HCT116 (cell line): ENCODE results near the gene ARL15. TPM values are rescaled to one million over a fixed set of nuclear protein-coding genes. Genes with fewer than 3 reads are reported as not detected.

Experiments used
- ATAC-seq: fragments of 200-7000 bp; cut with Tn5 transposase; 2 replicates; pipeline ENCODE4 v1.9.1; 2020; ENCODE audit warnings: mild to moderate bottlenecking, moderate library complexity
- BruUV-seq: library from RNA; stranded (reverse); fragments of 400-500 nt; replicated peaks from 2 replicates; lab custom pipeline; 2021; lab: Mats Ljungman, UMichigan
- CTCF ChIA-PET: fragments of 300-600 bp; sonication (Branson Sonifier 250); formaldehyde crosslinking; loops from one replicate; lab custom pipeline; 2021; ENCODE audit warnings: antibody characterized with exemption; lab: Charles Lee
- POLR2A ChIA-PET: fragments of 300-600, 350-600 bp; sonication (Branson Sonifier 250); formaldehyde crosslinking; loops from one replicate; lab custom pipeline; 2021; ENCODE audit warnings: antibody characterized with exemption; lab: Charles Lee
- RAD21 ChIA-PET, 2 experiments: fragments of 300-600 bp; sonication (Branson Sonifier 250); formaldehyde crosslinking; loops; one replicate each; lab custom pipeline; 2023; ENCODE audit warnings: low total read pairs in 2 of 2; ENCODE audit not compliant: uncharacterized antibody in 2 of 2, unreplicated experiment in 2 of 2, low non-redundant PET in 1 of 2; lab: Charles Lee
- DNase-seq: peaks from one replicate; pipeline ENCODE4 v3.0.0-alpha.2; 2010; ENCODE audit warnings: low read depth, low spot score
- H2AFZ ChIP-seq: fragments of 200-600 bp; shearing (Covaris generic), sonication (generic); 2 replicates; pipeline ENCODE4 v1.6.1; 2017; ENCODE audit warnings: low read depth, mixed run types, mixed read lengths, antibody characterized with exemption, low read length; ENCODE audit not compliant: poor library complexity, severe bottlenecking
- H3K27ac ChIP-seq: 2 replicates; pipeline ENCODE4 v1.5.1; 2012; ENCODE audit warnings: low read depth, low read length
- H3K27me3 ChIP-seq: fragments of 200-600 bp; sonication (generic); 2 replicates; pipeline ENCODE4 v1.6.1; 2016; ENCODE audit warnings: mixed run types, low read length, mixed read lengths; ENCODE audit not compliant: insufficient read depth
- H3K36me3 ChIP-seq, 2 experiments: fragments of 200-500 bp in 1 of 2; fragments of 200-600 bp in 1 of 2; sonication (Bioruptor generic) in 1 of 2; sonication (generic) in 1 of 2; 2 replicates each; pipeline versions ENCODE4 v1.5.1 to v1.6.1; 2014 to 2016; ENCODE audit warnings: low read length in 2 of 2, inconsistent platforms in 1 of 2, mixed read lengths in 1 of 2, mixed run types in 1 of 2; ENCODE audit not compliant: insufficient read depth in 2 of 2, control insufficient read depth in 1 of 2
- H3K4me1 ChIP-seq, 2 experiments: fragments of 200-600 bp in 1 of 2; sonication (generic) in 1 of 2; 2 replicates each; pipeline versions ENCODE4 v1.5.1 to v1.6.1; 2012 to 2017; ENCODE audit warnings: low read length in 2 of 2, inconsistent platforms in 1 of 2, mild to moderate bottlenecking in 1 of 2, mixed read lengths in 1 of 2, mixed run types in 1 of 2, moderate library complexity in 1 of 2; ENCODE audit not compliant: insufficient read depth in 2 of 2, control insufficient read depth in 1 of 2
- H3K4me2 ChIP-seq: fragments of 200-600 bp; sonication (generic); 2 replicates; pipeline ENCODE4 v1.6.1; 2017; ENCODE audit warnings: mixed run types, low read length, mixed read lengths
- H3K4me3 ChIP-seq, 2 experiments: fragments of 200-600 bp in 1 of 2; sonication (generic) in 1 of 2; replicated peaks in 1 of 2; 2 replicates each; pipeline ENCODE4 v1.5.1; 2011 to 2016; ENCODE audit warnings: low read length in 2 of 2, control low read depth in 1 of 2, low read depth in 1 of 2, mild to moderate bottlenecking in 1 of 2, mixed read lengths in 1 of 2, mixed run types in 1 of 2
- H3K79me2 ChIP-seq: fragments of 200-600 bp; sonication (generic); 2 replicates; pipeline ENCODE4 v1.6.1; 2017; ENCODE audit warnings: mild to moderate bottlenecking, mixed run types, low read length, moderate library complexity, mixed read lengths; ENCODE audit not compliant: insufficient read depth
- H3K9ac ChIP-seq: fragments of 200-600 bp; sonication (generic); 2 replicates; pipeline ENCODE4 v1.6.1; 2016; ENCODE audit warnings: low read length, mixed read lengths
- H3K9me2 ChIP-seq: fragments of 200-600 bp; sonication (generic), shearing (Covaris generic); 2 replicates; pipeline ENCODE4 v1.6.1; 2017; ENCODE audit warnings: mixed run types, mild to moderate bottlenecking, moderate library complexity; ENCODE audit not compliant: insufficient read depth
- H3K9me3 ChIP-seq, 2 experiments: fragments of 200-500 bp in 1 of 2; fragments of 200-600 bp in 1 of 2; sonication (Bioruptor generic) in 1 of 2; sonication (generic) in 1 of 2; 2 replicates each; pipeline ENCODE4 v1.6.1; 2014 to 2017; ENCODE audit warnings: low read length in 2 of 2, mixed read lengths in 2 of 2, inconsistent platforms in 1 of 2, low read depth in 1 of 2, mild to moderate bottlenecking in 1 of 2, mixed run types in 1 of 2, moderate library complexity in 1 of 2; ENCODE audit not compliant: control insufficient read depth in 1 of 2, insufficient read depth in 1 of 2
- H4K20me1 ChIP-seq: fragments of 200-600 bp; sonication (generic), shearing (Covaris generic); 2 replicates; pipeline ENCODE4 v1.6.1; 2017; ENCODE audit warnings: mixed run types, mild to moderate bottlenecking, moderate library complexity; ENCODE audit not compliant: insufficient read depth
- CBX3 ChIP-seq: IDR thresholded peaks from 2 replicates; pipeline ENCODE4 v1.6.1; 2012; ENCODE audit warnings: low read depth
- CEBPB ChIP-seq: IDR thresholded peaks from 2 replicates; pipeline ENCODE4 v1.6.1; 2012; ENCODE audit warnings: low read depth
- EGR1 ChIP-seq: IDR thresholded peaks from 2 replicates; pipeline ENCODE4 v1.6.1; 2012; ENCODE audit warnings: low read depth
- ELF1 ChIP-seq: IDR thresholded peaks from 2 replicates; pipeline ENCODE4 v1.6.1; 2012; ENCODE audit warnings: low read depth, borderline replicate concordance
- EZH2 ChIP-seq: fragments of 200-600 bp; sonication (generic); IDR thresholded peaks from 2 replicates; pipeline ENCODE4 v1.6.1; 2017; ENCODE audit warnings: antibody characterized with exemption, mixed run types
- EZH2phosphoT487 ChIP-seq: fragments of 200-600 bp; IDR thresholded peaks from 2 replicates; pipeline ENCODE4 v1.6.1; 2018; ENCODE audit warnings: antibody characterized with exemption, borderline replicate concordance
- FOSL1 ChIP-seq: IDR thresholded peaks from 2 replicates; pipeline ENCODE4 v1.6.1; 2012; ENCODE audit warnings: low read depth
- JUND ChIP-seq: IDR thresholded peaks from 2 replicates; pipeline ENCODE4 v1.6.1; 2012
- POLR2AphosphoS5 ChIP-seq: IDR thresholded peaks from 2 replicates; pipeline ENCODE4 v1.6.1; 2011; ENCODE audit warnings: mild to moderate bottlenecking, low read depth, low read length, moderate library complexity
- SIN3A ChIP-seq: IDR thresholded peaks from 2 replicates; pipeline ENCODE4 v1.6.1; 2012; ENCODE audit warnings: low read depth
- SRF ChIP-seq: IDR thresholded peaks from 2 replicates; pipeline ENCODE4 v1.6.1; 2012; ENCODE audit warnings: low read depth
- ZFX ChIP-seq: fragments of 450-650 bp; IDR thresholded peaks from 2 replicates; pipeline ENCODE4 v1.6.1; 2017
- ZNF274 ChIP-seq: fragments of 200-500 bp; sonication (Bioruptor generic); IDR thresholded peaks from 2 replicates; pipeline ENCODE4 v1.6.1; 2014; ENCODE audit warnings: mild to moderate bottlenecking, low read depth, low read length, inconsistent platforms
- intact Hi-C: fragments of 100-400 bp; cut with micrococcal nuclease; formaldehyde crosslinking; loops from 2 replicates; pipeline ENCODE4 v1.10.0; 2022
- total RNA-seq: library from RNA; stranded (reverse); gene quantifications from one replicate; pipeline ENCODE4 v1.2.1, GENCODE V29; 2021; ENCODE audit not compliant: unreplicated experiment
- TF ChIP-seq, protein P1 (sequence below): IDR thresholded peaks from 2 replicates; pipeline ENCODE4 v1.6.1; 2012; ENCODE audit warnings: low read depth
- TF ChIP-seq, protein P2 (sequence below): IDR thresholded peaks from 2 replicates; pipeline ENCODE4 v1.6.1; 2012
- TF ChIP-seq, protein P3 (sequence below): IDR thresholded peaks from 2 replicates; pipeline ENCODE4 v1.6.1; 2011; ENCODE audit warnings: mild to moderate bottlenecking, low read length, moderate library complexity; ENCODE audit not compliant: insufficient replicate concordance; ENCODE audit errors: extremely low read depth

Gene ARL15
- total RNA-seq, 1 experiment from 2014 or later, result 15.0 TPM

DNA sequence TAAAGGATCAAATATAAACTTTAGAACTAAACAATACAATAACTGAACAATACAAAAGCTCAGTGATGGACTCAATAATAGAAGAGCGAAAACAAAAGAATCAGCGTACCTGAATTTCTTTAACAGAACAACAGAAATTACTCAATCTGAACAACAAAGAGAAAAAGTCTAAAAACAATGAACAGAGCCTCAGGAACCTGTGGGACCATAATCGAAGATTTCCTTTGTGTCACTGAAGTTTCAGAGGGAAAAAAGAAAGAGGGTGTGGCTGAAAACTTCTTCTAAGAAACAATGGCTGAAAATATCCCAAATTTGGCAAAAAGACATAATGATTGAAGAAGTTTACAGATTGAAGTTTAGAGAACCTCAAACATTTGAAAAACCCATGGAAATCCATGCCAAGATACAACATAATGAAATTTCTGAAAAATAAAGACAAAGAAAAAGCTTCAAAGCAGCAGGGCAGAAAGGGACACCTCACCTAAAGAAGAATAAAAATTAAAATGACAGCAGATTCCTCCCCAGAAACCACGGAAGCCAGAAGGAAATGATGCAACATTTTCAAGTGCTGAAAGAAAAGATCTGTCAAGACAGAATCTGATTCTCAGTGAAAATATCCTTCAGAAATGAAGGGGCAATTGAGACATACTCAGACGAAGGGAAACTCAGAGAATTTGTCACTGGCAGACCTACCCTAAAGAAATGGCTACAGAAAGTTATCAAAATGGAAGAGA lies 288.8 kb downstream of the ARL15 start:
- no peaks in the 10 kb centered on the region for H3K9me2 ChIP-seq
- H3K4me2 ChIP-seq, result no peak overlapping the region
- ATAC-seq, result no peak
- no peaks in the 10 kb centered on the region for H3K27me3 ChIP-seq
- H3K27ac ChIP-seq, result no peak overlapping the region
- H3K36me3 ChIP-seq, result no peaks in the 10 kb centered on the region
- ChIA-PET CTCF (no interaction called here), POLR2A (no interaction called here), RAD21 (no interaction called here)
- no peak for DNase-seq
- H4K20me1 ChIP-seq, result no peaks in the 10 kb centered on the region
- TF ChIP-seq, protein P1, sequence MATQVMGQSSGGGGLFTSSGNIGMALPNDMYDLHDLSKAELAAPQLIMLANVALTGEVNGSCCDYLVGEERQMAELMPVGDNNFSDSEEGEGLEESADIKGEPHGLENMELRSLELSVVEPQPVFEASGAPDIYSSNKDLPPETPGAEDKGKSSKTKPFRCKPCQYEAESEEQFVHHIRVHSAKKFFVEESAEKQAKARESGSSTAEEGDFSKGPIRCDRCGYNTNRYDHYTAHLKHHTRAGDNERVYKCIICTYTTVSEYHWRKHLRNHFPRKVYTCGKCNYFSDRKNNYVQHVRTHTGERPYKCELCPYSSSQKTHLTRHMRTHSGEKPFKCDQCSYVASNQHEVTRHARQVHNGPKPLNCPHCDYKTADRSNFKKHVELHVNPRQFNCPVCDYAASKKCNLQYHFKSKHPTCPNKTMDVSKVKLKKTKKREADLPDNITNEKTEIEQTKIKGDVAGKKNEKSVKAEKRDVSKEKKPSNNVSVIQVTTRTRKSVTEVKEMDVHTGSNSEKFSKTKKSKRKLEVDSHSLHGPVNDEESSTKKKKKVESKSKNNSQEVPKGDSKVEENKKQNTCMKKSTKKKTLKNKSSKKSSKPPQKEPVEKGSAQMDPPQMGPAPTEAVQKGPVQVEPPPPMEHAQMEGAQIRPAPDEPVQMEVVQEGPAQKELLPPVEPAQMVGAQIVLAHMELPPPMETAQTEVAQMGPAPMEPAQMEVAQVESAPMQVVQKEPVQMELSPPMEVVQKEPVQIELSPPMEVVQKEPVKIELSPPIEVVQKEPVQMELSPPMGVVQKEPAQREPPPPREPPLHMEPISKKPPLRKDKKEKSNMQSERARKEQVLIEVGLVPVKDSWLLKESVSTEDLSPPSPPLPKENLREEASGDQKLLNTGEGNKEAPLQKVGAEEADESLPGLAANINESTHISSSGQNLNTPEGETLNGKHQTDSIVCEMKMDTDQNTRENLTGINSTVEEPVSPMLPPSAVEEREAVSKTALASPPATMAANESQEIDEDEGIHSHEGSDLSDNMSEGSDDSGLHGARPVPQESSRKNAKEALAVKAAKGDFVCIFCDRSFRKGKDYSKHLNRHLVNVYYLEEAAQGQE, result no peak
- TF ChIP-seq EZH2, result no peak
- TF ChIP-seq ELF1, result no peak
- TF ChIP-seq ZNF274, result no peak
- TF ChIP-seq EZH2phosphoT487, result no peak
- TF ChIP-seq SRF, result no peak
- no peak for TF ChIP-seq FOSL1
- TF ChIP-seq, protein P2, sequence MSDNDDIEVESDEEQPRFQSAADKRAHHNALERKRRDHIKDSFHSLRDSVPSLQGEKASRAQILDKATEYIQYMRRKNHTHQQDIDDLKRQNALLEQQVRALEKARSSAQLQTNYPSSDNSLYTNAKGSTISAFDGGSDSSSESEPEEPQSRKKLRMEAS, result no peak
- TF ChIP-seq ZFX, result no peak
- no peak for TF ChIP-seq EGR1
- no peak for TF ChIP-seq POLR2AphosphoS5
- no peak for TF ChIP-seq SIN3A
- no peak for TF ChIP-seq CBX3
- TF ChIP-seq JUND, result no peak
- TF ChIP-seq, protein P3, sequence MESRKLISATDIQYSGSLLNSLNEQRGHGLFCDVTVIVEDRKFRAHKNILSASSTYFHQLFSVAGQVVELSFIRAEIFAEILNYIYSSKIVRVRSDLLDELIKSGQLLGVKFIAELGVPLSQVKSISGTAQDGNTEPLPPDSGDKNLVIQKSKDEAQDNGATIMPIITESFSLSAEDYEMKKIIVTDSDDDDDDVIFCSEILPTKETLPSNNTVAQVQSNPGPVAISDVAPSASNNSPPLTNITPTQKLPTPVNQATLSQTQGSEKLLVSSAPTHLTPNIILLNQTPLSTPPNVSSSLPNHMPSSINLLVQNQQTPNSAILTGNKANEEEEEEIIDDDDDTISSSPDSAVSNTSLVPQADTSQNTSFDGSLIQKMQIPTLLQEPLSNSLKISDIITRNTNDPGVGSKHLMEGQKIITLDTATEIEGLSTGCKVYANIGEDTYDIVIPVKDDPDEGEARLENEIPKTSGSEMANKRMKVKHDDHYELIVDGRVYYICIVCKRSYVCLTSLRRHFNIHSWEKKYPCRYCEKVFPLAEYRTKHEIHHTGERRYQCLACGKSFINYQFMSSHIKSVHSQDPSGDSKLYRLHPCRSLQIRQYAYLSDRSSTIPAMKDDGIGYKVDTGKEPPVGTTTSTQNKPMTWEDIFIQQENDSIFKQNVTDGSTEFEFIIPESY, result no peak
- no peak for TF ChIP-seq CEBPB
- H3K4me3 ChIP-seq, result no peak overlapping the region
- H3K4me1 ChIP-seq, result no peaks in the 10 kb centered on the region
- no peak overlapping the region for H3K9ac ChIP-seq
- H3K9me3 ChIP-seq, result no peaks in the 10 kb centered on the region
- no peak overlapping the region for H2AFZ ChIP-seq
- intact Hi-C loops, result no loop called here
- no TSS peak for BruUV-seq
- no peaks in the 10 kb centered on the region for H3K79me2 ChIP-seq
